Skeletal muscle cell (primary cell): Measurements from ENCODE around the gene CD164.
"Not testable (repeated sequence)": the region's sequence is repeated elsewhere in the genome, so short reads cannot be mapped to it uniquely, and the experiment has no call there.

Experiments used
- DNase-seq: peaks from one replicate; pipeline ENCODE4 v3.0.0-alpha.2; 2010; ENCODE audit warnings: low read depth
- H3K4me3 ChIP-seq: 2 replicates; pipeline ENCODE4 v1.5.1; 2011; ENCODE audit warnings: low read depth, mild to moderate bottlenecking, control low read depth, low read length, moderate library complexity

CD164 gene

GRCh38 chr6:109348226-109348625 is 34.0 kb downstream of the CD164 start:
- no peak overlapping the region for H3K4me3 ChIP-seq
- no peak for DNase-seq

- DNase-seq = no peak
- no peak overlapping the region for H3K4me3 ChIP-seq
These were observed 34.5 kb downstream of the CD164 start for GRCh38 chr6:109347779-109348178.

GRCh38 chr6:109345986-109346385 is 36.3 kb downstream of the CD164 start:
- no peak for DNase-seq
- H3K4me3 ChIP-seq = no peak overlapping the region

- no peak for DNase-seq
- H3K4me3 ChIP-seq = no peak overlapping the region
These were observed 38.0 kb downstream of the CD164 start for GRCh38 chr6:109344226-109344625.

GRCh38 chr6:109343518-109343917 is 38.7 kb downstream of the CD164 start:
- DNase-seq = no peak
- no peak overlapping the region for H3K4me3 ChIP-seq

- no peak for DNase-seq
- no peak overlapping the region for H3K4me3 ChIP-seq
These were observed 39.4 kb downstream of the CD164 start for GRCh38 chr6:109342911-109343310.

GRCh38 chr6:109342506-109342905 is 39.8 kb downstream of the CD164 start:
- H3K4me3 ChIP-seq = no peak overlapping the region
- DNase-seq = no peak

- no peak for DNase-seq
- H3K4me3 ChIP-seq = no peak overlapping the region
These were observed 41.5 kb downstream of the CD164 start for GRCh38 chr6:109340811-109341210.

GRCh38 chr6:109339906-109340678 is 42.2 kb downstream of the CD164 start:
- no peak overlapping the region for H3K4me3 ChIP-seq
- DNase-seq = no peak

- no peak for DNase-seq
- no peak overlapping the region for H3K4me3 ChIP-seq
These were observed 45.9 kb downstream of the CD164 start for GRCh38 chr6:109336221-109336961.

GRCh38 chr6:109333870-109334269 is 48.4 kb downstream of the CD164 start:
- not testable (repeated sequence) for DNase-seq, H3K4me3 ChIP-seq

GRCh38 chr6:109332748-109333147 is 49.5 kb downstream of the CD164 start:
- DNase-seq = no peak
- no peak overlapping the region for H3K4me3 ChIP-seq

- H3K4me3 ChIP-seq = no peak overlapping the region
- DNase-seq = no peak
These were observed 51.2 kb downstream of the CD164 start for GRCh38 chr6:109331081-109331480.

- H3K4me3 ChIP-seq = no peak overlapping the region
These were observed 52.0 kb downstream of the CD164 start for GRCh38 chr6:109330263-109330662.

GRCh38 chr6:109328629-109329028 is 53.6 kb downstream of the CD164 start:
- no peak overlapping the region for H3K4me3 ChIP-seq
- DNase-seq = no peak

More at GRCh38 chr6:109330263-109330662, 52.0 kb downstream of the CD164 start:
- DNase-seq = no peak

GRCh38 chr6:109327959-109328358 is 54.3 kb downstream of the CD164 start:
- DNase-seq = no peak
- H3K4me3 ChIP-seq = no peak overlapping the region

- no peak overlapping the region for H3K4me3 ChIP-seq
- DNase-seq = no peak
These were observed 54.8 kb downstream of the CD164 start for GRCh38 chr6:109327491-109327890.

- no peak for DNase-seq
- H3K4me3 ChIP-seq = no peak overlapping the region
These were observed 55.9 kb downstream of the CD164 start for GRCh38 chr6:109326351-109326750.

GRCh38 chr6:109325400-109325801 is 56.9 kb downstream of the CD164 start:
- DNase-seq = no peak
- no peak overlapping the region for H3K4me3 ChIP-seq

- H3K4me3 ChIP-seq = no peak overlapping the region
- no peak for DNase-seq
These were observed 59.0 kb downstream of the CD164 start for GRCh38 chr6:109323241-109323640.

- no peak for DNase-seq
- H3K4me3 ChIP-seq = no peak overlapping the region
These were observed 59.4 kb downstream of the CD164 start for GRCh38 chr6:109322825-109323224.
